ENCODE results near the gene ARHGAP22. TPM values are rescaled to one million over a fixed set of nuclear protein-coding genes. Genes with fewer than 3 reads are reported as not detected.

ARHGAP22 gene
- total and polyA plus RNA-seq, 2 of the 4 experiments (the other 2 are of a cell fraction): 28.3 to 30.2 TPM

- Histone ChIP-seq H3K14ac (replicated peaks; ENCODE audit: low read depth, low read length) (no peak overlapping the region), H4K20me1 (ENCODE audit: insufficient read depth, low read length) (peaks cover 16% of the 10 kb centered on the region), H2BK5ac (ENCODE audit: low read depth, low read length, poor library complexity, severe bottlenecking) (peak overlapping the region; percentile 49), H3K18ac (ENCODE audit: low read depth, low read length) (no peak overlapping the region), H4K91ac (ENCODE audit: insufficient read depth, low read depth, low read length) (no peak overlapping the region), H3K4ac (ENCODE audit: low read depth, low read length) (peak overlapping the region; percentile 73), H3K9me1 (ENCODE audit: insufficient read depth, low read length) (peaks cover 25% of the 10 kb centered on the region), H3K79me1 (ENCODE audit: low read depth in 1 of 2, low read length in 2 of 2) (peaks cover 45 to 82% of the 10 kb centered on the region in 2 experiments), H2BK20ac (ENCODE audit: low read depth, low read length) (peak overlapping the region; percentile 22; the same call in 1 of the 2 replicates), H3K4me2 (ENCODE audit: low read depth, low read length) (peak overlapping the region; percentile 58), H2BK15ac (ENCODE audit: low read depth, low read length) (no peak overlapping the region), H3K9ac (ENCODE audit: low read depth, low read length) (no peak overlapping the region), H3K23ac (ENCODE audit: low read depth, low read length) (peak overlapping the region; percentile 34; the same call in 1 of the 2 replicates), H2AK9ac (replicated peaks; ENCODE audit: low read depth, low read length, poor library complexity) (peak overlapping the region; percentile 73), H3K4me3 (ENCODE audit: insufficient read depth, low read depth, low read length) (peak overlapping the region; percentile 42), H4K8ac (ENCODE audit: low read depth in 2 of 2, low read length in 2 of 2) (peak overlapping the region in 1 of 2 experiments; percentile 33; a peak in 1 of 4 replicates), H3K4me1 (ENCODE audit: control insufficient read depth, insufficient read depth, low read length) (peaks cover 21% of the 10 kb centered on the region), H3K9me3 (ENCODE audit: control insufficient read depth, insufficient read depth, low read length) (no peaks in the 10 kb centered on the region), H3K56ac (ENCODE audit: extremely low read depth, insufficient read depth, low read length) (no peak overlapping the region; the same call in 1 of the 2 replicates), H4K5ac (ENCODE audit: low read depth, low read length) (no peak overlapping the region), H3K36me3 (ENCODE audit: control insufficient read depth, insufficient read depth, low read length) (no peaks in the 10 kb centered on the region), H3K27ac (ENCODE audit: insufficient read depth, low read length) (peak overlapping the region; percentile 15; the same call in 1 of the 2 replicates), H3K27me3 (ENCODE audit: control insufficient read depth, insufficient read depth, low read length) (no peaks in the 10 kb centered on the region), H2AK5ac (ENCODE audit: low read depth, low read length) (0 out of 2 replicates have a peak overlapping the region, but pooled peaks have one; percentile 39), H2AFZ (replicated peaks; ENCODE audit: low read length, poor library complexity) (peak overlapping the region; percentile 71), H2BK120ac (ENCODE audit: low read depth, low read length) (peak overlapping the region; percentile 25; the same call in 1 of the 2 replicates)
- in situ Hi-C loops (cut with MboI; ENCODE audit: low sequenced_read_pairs) (loop anchor here (25.0 kb wide), 2 partner anchors 162 to 312 kb away; no protein-coding TSS in a partner anchor), intact Hi-C loops (cut with micrococcal nuclease) (loop anchor here (2.0 kb wide), 1 partner anchor 29 kb away; no protein-coding TSS in a partner anchor), dilution Hi-C loops (cut with HindIII; ENCODE audit: low sequenced_read_pairs, unreplicated experiment) (no loop called here)
- DNase-seq (no peak), ATAC-seq (ENCODE audit: low read depth) (peak; percentile 55)
- POLR2A ChIA-PET (ENCODE audit: unreplicated experiment): no interaction called here
- 7% methylated on average over 23 of the region's 93 CpGs; no CpG with 5 or more reads in 1 of the 2 experiments for WGBS, 2 experiments (ENCODE audit: extremely low coverage in 2 of 2, insufficient read length in 1 of 2)
- CTCF ChIA-PET: interaction anchor here (0.9 to 1.5 kb wide), 4 partner anchors 132 to 161 kb away, joined by 3 to 13 read pairs (median 6); no protein-coding TSS in a partner anchor
- no TSS peak for BruUV-seq (replicated peaks)
- no peak for TF ChIP-seq NFE2L2 (IDR thresholded peaks at IDR 0.05; ENCODE audit: low read depth, low read length)
- no peak for TF ChIP-seq USF2 (IDR thresholded peaks at IDR 0.05; ENCODE audit: low read depth, low read length)
- peak; percentile 59 for TF ChIP-seq CTCF (conservative IDR thresholded peaks at IDR 0.05; ENCODE audit: low read depth, low read length)
- TF ChIP-seq POLR2A (IDR thresholded peaks at IDR 0.05; ENCODE audit: low read depth, low read length): no peak
- peak; percentile 30 for TF ChIP-seq RAD21 (IDR thresholded peaks at IDR 0.05; ENCODE audit: low read length)
- TF ChIP-seq MAZ (IDR thresholded peaks at IDR 0.05; ENCODE audit: borderline replicate concordance, low read depth, low read length): peak; percentile 34; the same call in 1 of the 2 replicates
- TF ChIP-seq BHLHE40 (IDR thresholded peaks at IDR 0.05; ENCODE audit: low read depth, low read length): 0 out of 2 replicates have a peak, but pooled peaks have one; percentile 31
These were observed 80.8 kb downstream of the ARHGAP22 start for GRCh38 chr10:48523820-48524758.

Data from IMR-90 (cell line).